ENCODE results near the gene GAS7.
A peak's percentile ranks its signal among the peaks of the same experiment; 100 is the strongest.
"Not testable (repeated sequence)": the region's sequence is repeated elsewhere in the genome, so short reads cannot be mapped to it uniquely, and the experiment has no call there.

Gene GAS7

GRCh38 chr17:9932491-9932890 lies 265.9 kb downstream of the GAS7 start:
- DNase-seq: no peak

- no peak for DNase-seq
Measured at GRCh38 chr17:9931144-9931741, 267.2 kb downstream of the GAS7 start.

GRCh38 chr17:9929871-9930270 lies 268.5 kb downstream of the GAS7 start:
- DNase-seq: no peak

DNA sequence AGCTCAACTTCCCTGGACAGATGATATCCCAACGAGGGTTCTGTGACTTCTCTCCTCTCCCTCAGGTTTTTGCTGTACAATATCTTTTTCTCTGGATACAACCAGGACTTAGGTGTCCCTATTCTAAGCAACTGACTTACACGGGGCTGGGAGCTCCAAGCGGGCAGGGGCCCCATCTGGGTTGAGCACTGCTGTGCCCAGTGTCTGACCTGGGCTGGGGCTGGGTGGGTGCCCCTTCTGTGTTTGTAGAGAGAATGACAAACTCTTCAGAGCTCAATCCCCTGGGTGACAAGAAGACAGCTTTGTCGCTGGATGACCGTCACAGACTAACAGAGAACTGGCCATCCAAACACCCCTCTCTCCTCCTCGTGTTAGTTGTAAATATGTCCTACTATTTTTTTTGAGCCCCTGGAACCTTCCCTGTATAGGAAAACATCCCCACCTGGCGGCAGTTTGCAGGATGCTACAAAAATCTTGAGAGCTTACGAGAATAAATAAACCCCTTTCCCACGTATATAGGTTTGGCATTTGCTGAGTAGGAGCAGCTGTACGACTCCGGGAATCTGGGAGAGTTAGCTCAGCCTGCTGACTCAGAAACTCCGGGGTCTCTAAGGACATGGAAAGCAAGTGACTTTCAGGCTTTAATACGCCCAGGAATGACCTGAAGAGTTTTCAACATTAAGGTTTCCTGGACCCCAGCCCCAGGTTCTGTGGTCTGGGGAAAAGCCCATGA lies 269.6 kb downstream of the GAS7 start:
- no peak for DNase-seq

GRCh38 chr17:9926150-9926804 lies 272.1 kb downstream of the GAS7 start:
- DNase-seq: no peak

DNA sequence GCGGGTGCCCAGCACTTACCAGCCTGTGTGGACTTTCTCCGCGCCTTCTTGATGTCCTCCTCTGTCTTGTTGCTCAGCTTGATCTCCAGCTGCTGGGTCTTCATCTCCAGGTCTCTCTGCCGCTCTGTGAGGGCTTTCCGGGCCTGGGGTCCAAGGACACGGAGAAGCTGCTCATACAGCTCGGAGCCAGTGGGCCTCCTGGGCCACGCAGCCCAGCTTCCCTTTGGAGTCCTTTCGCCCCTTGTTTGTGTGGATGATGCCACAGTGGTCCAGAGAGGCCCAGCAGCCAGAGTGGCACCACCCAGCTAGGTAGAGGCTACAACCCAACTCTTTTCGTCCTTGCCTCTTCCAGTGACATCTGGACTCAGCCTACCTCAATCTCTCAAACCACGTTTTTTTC lies 272.9 kb downstream of the GAS7 start:
- DNase-seq: no peak

DNA sequence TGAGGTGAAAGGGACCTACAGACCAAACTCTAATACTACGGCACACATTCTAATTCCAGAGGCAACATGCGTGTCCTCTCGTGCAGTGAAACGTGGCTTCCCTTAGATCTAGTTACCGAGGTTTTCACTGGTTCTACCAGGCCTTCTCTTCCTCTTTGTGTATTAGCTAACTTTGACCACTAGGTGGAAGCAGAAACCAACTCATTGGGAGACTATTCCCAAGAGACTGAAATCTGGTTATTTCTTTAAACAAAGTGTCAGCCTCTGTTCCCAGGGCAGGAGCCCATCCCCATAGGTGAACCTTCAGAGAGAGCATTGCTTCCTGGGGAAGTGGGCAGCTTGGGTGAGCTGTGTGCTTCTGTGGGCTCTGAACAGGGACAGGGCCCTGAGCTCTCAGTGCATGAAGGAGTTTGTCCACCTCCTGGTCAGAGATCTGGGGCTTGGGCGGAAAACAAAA lies 273.6 kb downstream of the GAS7 start:
- DNase-seq: peak; percentile 62

GRCh38 chr17:9922012-9922848 lies 276.2 kb downstream of the GAS7 start:
- DNase-seq: no peak

GRCh38 chr17:9921216-9921615 lies 277.2 kb downstream of the GAS7 start:
- DNase-seq: not testable (repeated sequence)

GRCh38 chr17:9918804-9919352 lies 279.5 kb downstream of the GAS7 start:
- DNase-seq: no peak

DNA sequence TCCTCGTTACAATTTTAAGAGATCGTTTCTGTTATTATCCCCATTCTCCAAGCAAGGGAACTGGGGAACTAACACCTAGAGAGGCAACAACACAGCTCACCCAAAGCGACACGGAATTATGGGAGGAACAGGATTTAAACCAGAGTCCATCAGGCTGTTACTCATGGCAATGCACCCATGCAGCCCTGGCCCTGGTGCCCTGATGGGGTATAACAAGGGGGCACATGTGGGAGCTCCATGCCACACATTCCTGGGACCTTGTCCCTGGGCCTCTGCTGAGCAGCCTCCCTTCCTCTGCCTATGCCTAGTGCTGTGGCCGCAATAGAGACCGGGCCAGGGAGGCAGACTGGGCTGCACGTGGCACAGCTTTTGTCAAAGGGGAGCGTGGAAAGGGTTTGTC lies 280.1 kb downstream of the GAS7 start:
- DNase-seq: no peak

DNA sequence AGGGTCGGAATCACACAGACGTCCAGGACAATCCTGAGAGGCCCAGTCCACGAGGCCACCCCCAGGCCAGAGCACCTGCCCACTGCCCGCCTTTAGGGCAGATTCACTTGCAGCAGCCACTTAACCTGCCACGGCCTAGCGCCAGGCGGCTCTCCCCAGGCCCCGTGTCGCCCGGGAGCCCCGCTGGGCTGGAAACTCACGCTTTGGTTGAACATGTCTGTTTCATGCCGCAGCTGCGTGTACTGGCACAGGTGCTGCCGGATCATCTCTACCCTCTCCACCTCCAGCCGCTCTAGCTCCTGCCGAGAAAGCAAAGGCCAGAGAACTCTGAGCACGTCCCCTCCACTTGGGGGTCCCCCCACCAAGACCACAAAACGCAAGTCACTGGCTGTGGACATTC lies 280.6 kb downstream of the GAS7 start:
- DNase-seq: no peak

DNA sequence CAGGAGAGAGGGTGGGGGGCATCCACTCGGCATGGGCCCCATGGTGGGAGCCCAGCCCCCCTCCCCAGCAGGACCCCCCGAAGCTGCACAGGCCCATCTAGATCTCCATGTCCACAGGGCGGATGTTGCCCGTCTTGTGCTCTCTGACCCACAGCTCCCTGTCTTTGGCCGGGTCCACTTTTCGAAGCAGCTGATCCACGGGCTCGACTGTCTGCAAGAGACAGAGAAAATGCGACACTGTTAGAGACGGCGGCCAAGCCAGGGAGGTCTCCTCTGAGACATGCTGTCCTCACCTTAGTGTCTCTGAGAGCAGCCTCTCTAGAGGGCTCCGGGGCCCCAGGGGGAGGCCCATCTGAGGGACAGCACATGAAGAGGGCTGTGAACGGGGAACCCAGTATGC lies 281.3 kb downstream of the GAS7 start:
- no peak for DNase-seq

GRCh38 chr17:9916108-9916507 lies 282.3 kb downstream of the GAS7 start:
- no peak for DNase-seq

DNA sequence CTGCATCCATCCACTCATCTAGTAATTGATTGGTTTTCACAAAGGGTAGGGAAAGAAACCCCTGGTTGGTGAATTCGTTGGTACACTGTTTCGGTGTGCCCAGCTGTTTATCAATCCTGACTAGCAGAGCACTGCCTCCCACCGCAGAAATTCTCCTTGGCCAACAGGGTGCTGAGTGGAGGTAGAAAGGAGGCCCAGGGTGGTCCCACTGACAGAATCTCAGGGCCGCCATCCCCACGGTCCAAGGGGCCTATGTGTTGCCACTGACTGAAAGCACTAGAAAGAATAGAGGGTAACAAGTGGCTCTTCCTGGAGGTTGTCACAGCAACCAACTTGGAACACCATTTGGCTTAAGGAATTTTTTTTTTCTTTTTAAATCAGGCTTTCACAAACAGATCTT lies 284.9 kb downstream of the GAS7 start:
- no peak for DNase-seq

- no peak for DNase-seq
Measured at GRCh38 chr17:9912121-9913099, 286.0 kb downstream of the GAS7 start.

GRCh38 chr17:9911089-9911488 lies 287.3 kb downstream of the GAS7 start:
- DNase-seq: no peak

- no peak for DNase-seq
Measured at GRCh38 chr17:9908649-9909042, 289.8 kb downstream of the GAS7 start.

GRCh38 chr17:9907883-9908648 lies 290.3 kb downstream of the GAS7 start:
- DNase-seq: no peak

GRCh38 chr17:9907131-9907530 lies 291.3 kb downstream of the GAS7 start:
- DNase-seq: no peak

DNA sequence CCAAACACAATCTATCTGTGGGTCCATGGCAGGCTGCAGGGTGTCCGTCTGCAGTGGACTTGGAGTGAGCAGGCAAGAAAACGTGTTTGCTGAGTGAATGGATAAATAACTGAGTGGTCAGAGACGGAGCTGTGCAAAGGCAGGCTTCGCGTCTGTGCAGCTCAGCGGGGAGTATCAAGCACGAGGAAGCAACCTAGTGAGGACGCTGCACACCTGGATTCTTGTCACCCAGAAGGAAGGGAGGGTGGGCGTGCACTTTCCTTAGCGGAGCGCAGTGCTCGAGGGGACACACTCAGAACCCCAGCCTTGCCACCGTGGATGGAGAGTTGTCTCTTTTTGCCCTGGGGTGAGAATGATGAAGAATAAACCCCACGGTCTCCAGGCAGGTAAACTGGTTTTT lies 291.8 kb downstream of the GAS7 start:
- DNase-seq: no peak
